HG02973 (cell line): ENCODE data around the gene PCDHB2.
"Not testable (repeated sequence)": the region's sequence is repeated elsewhere in the genome, so short reads cannot be mapped to it uniquely, and the experiment has no call there.

ENCODE experiments used
- ATAC-seq: cut with Tn5 transposase; IDR thresholded peaks from one replicate; pipeline ENCODE4 v1.9.1; 2021; ENCODE audit warnings: moderate library complexity; ENCODE audit not compliant: unreplicated experiment

Gene PCDHB2

GRCh38 chr5:141094481-141095262 is at the start of gene PCDHB2:
Gene PCDHB2, plus strand, starts transcription at chr5:141094615. Its CDS starts 176 bp downstream, at chr5:141094791.
- ATAC-seq: no peak

- ATAC-seq: no peak
These were observed 43.5 kb upstream of the PCDHB2 start, which contains the start of gene PCDHB1 for GRCh38 chr5:141050622-141051520. Gene PCDHB1, plus strand, starts transcription at chr5:141051374. Its CDS starts 97 bp downstream, at chr5:141051471.

- no peak for ATAC-seq
These were observed 42.9 kb upstream of the PCDHB2 start for GRCh38 chr5:141051521-141051866.

- ATAC-seq: no peak
These were observed 16.6 kb upstream of the PCDHB2 start for GRCh38 chr5:141077826-141078225.

- ATAC-seq: no peak
These were observed 12.2 kb upstream of the PCDHB2 start for GRCh38 chr5:141082228-141082627.

- ATAC-seq: no peak
These were observed 9.9 kb upstream of the PCDHB2 start for GRCh38 chr5:141084487-141084989.

GRCh38 chr5:141095263-141095641 is 837 bp downstream of the PCDHB2 start:
- ATAC-seq: no peak

GRCh38 chr5:141096181-141096580 is 1.8 kb downstream of the PCDHB2 start:
- not testable (repeated sequence) for ATAC-seq

GRCh38 chr5:141096586-141096985 is 2.2 kb downstream of the PCDHB2 start:
- ATAC-seq: not testable (repeated sequence)

- no peak for ATAC-seq
These were observed 5.9 kb downstream of the PCDHB2 start, which contains the start of gene PCDHB3 for GRCh38 chr5:141100243-141100805. Gene PCDHB3, plus strand, starts transcription at chr5:141100473. Its CDS starts 177 bp downstream, at chr5:141100650.

- ATAC-seq: no peak
These were observed 6.6 kb downstream of the PCDHB2 start for GRCh38 chr5:141101059-141101458.

GRCh38 chr5:141102070-141102469 is 7.7 kb downstream of the PCDHB2 start:
- ATAC-seq: not testable (repeated sequence)

- not testable (repeated sequence) for ATAC-seq
These were observed 8.1 kb downstream of the PCDHB2 start for GRCh38 chr5:141102471-141102870.

GRCh38 chr5:141105350-141105749 is 10.9 kb downstream of the PCDHB2 start:
- no peak for ATAC-seq

GRCh38 chr5:141119250-141119649 is 24.8 kb downstream of the PCDHB2 start:
- ATAC-seq: no peak

GRCh38 chr5:141121563-141121962 is 27.1 kb downstream of the PCDHB2 start, which contains the start of gene PCDHB4:
Gene PCDHB4, plus strand, starts transcription at chr5:141121818. Its CDS starts 181 bp downstream, at chr5:141121999.
- no peak for ATAC-seq

GRCh38 chr5:141121985-141122384 is 27.6 kb downstream of the PCDHB2 start:
- ATAC-seq: no peak

GRCh38 chr5:141123396-141124135 is 29.2 kb downstream of the PCDHB2 start:
- not testable (repeated sequence) for ATAC-seq

GRCh38 chr5:141127305-141127704 is 32.9 kb downstream of the PCDHB2 start:
- ATAC-seq: no peak

GRCh38 chr5:141135030-141135717 is 40.8 kb downstream of the PCDHB2 start, which contains the start of gene PCDHB5:
Gene PCDHB5, plus strand, starts transcription at chr5:141135206. Its CDS starts 229 bp downstream, at chr5:141135435.
- no peak for ATAC-seq
